ENCODE measurements around the gene MSLN. TPM values are rescaled to one million over a fixed set of nuclear protein-coding genes. Genes with fewer than 3 reads are reported as not detected.
"Not testable (repeated sequence)": the region's sequence is repeated elsewhere in the genome, so short reads cannot be mapped to it uniquely, and the experiment has no call there.

The MSLN gene
- total RNA-seq, 1 donor from 2014 or later, result 1.9 TPM

- ATAC-seq, result no peak
- DNase-seq (ENCODE audit: missing footprints), result peak; percentile 11
- intact Hi-C loops (cut with DNase I), result no loop called here
Observed at GRCh38 chr16:766820-767640, 6.5 kb downstream of the MSLN start.

- DNase-seq (ENCODE audit: missing footprints), result no peak
Observed at GRCh38 chr16:767743-768235, 7.3 kb downstream of the MSLN start.

DNA sequence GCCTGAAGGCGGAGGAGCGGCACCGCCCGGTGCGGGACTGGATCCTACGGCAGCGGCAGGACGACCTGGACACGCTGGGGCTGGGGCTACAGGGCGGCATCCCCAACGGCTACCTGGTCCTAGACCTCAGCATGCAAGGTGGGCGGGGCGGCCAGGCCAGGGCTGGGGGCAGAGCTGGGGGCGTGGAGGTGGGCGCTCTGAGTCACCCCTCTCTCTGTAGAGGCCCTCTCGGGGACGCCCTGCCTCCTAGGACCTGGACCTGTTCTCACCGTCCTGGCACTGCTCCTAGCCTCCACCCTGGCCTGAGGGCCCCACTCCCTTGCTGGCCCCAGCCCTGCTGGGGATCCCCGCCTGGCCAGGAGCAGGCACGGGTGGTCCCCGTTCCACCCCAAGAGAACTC is 7.9 kb downstream of the MSLN start:
- DNase-seq (ENCODE audit: missing footprints) (peak; percentile 65), ATAC-seq (no peak)
- intact Hi-C loops (cut with DNase I), result no loop called here

More at GRCh38 chr16:767743-768235, 7.3 kb downstream of the MSLN start:
- no peak for ATAC-seq
- intact Hi-C loops (cut with DNase I), result no loop called here

DNA sequence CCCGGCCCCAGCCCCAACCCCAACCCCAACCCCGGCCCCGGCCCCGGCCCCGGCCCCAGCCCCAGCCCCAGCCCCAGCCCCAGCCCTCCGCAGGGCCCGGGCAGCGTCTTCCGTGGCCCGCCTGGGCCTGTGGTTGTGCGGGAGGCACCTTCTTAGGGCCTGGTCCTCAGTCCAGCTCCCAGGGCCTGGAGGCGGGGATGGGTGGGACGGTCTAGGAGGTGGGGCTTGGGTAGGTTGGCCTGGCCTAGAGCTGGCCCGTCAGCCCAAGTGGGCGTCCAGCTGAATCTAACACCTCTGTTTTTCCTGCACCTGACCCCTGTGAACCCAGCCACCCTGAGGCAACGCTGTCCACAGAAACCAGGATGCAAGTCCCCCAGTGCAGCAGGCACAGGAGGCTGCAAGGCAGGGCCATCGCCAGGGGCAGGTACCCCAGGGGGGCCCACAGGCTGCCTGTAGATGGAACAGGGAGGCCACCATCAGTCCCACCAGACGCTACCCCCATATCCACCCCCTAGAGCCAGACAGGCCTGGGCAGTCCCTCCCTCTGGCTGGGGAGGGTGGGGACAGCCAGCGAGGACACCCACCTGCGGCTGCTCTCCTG is 8.8 kb downstream of the MSLN start:
- intact Hi-C loops (cut with DNase I), result no loop called here
- ATAC-seq, result no peak
- peak; percentile 1 for DNase-seq (ENCODE audit: missing footprints)

GRCh38 chr16:769934-770333 is 9.4 kb downstream of the MSLN start:
- intact Hi-C loops (cut with DNase I), result no loop called here
- ATAC-seq (no peak), DNase-seq (ENCODE audit: missing footprints) (no peak)

DNA sequence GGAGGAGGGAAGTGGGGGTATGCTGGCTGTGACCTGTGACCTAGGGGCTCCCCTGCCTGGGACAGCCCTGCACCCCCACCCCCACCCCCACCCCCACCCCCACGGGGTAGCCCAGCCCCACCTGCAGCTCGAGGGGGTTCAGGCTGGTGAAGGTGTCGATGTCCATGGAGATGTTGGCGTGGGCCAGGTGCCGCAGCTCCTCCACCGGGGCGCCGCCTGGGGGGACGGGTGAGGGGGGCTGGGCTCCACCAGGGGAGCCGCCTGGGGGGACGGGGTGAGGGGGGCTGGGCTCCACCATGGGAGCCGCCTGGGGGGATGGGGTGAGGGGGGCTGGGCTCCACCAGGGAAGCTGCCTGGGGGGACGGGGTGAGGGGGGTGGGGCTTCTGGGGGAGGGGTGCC is 9.9 kb downstream of the MSLN start:
- no peak for DNase-seq (ENCODE audit: missing footprints)
- intact Hi-C loops (cut with DNase I), result no loop called here
- no peak for ATAC-seq

GRCh38 chr16:772959-773358 is 12.4 kb downstream of the MSLN start:
- no peak for ATAC-seq
- no peak for DNase-seq (ENCODE audit: missing footprints)
- intact Hi-C loops (cut with DNase I), result no loop called here

DNA sequence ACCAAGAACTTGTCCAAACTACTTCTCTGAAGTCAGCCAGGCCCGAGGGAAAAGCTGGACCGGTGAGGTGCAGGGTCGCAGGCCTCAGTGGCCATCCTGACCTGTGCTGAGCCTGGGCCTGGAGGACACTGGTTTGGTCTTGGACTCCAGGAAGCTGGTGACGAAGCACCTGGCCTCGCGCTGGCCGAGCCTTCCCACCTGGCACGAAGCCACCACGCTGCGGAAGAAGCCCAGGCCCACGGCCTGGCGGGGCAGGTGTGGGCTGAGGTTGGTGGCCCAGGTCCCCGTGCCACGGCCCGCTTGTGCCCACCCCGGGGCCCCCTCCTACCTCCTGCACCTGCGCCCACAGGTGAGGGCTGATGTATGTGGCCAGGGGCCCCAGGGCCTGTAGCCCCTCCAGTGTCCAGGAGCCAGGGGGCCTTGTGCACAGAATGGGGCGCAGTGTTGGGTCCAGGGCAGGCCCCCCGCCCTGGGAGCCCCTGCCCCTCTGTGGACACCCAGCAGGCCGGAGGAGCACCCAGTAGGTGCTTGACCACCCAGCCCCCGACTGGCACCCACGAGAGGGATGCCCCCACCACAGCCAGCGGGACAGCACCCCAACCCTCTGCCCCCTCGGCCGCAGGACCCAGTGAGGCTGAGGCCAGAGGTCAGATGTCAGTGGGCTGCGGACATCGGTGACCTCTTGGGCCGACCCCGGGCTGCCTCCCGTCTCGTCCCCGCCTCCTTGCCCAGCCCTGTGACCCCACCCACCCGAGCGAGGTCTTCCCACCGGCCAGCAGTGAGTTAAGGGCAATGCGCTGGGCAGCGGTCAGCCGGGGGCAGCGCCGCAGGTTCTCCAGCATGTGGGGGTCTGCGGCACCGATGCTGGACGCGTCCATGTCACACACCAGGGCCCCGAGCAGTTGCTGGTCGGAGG is 13.8 kb downstream of the MSLN start:
- ATAC-seq, result no peak
- no peak for DNase-seq (ENCODE audit: missing footprints)
- intact Hi-C loops (cut with DNase I), result no loop called here

DNA sequence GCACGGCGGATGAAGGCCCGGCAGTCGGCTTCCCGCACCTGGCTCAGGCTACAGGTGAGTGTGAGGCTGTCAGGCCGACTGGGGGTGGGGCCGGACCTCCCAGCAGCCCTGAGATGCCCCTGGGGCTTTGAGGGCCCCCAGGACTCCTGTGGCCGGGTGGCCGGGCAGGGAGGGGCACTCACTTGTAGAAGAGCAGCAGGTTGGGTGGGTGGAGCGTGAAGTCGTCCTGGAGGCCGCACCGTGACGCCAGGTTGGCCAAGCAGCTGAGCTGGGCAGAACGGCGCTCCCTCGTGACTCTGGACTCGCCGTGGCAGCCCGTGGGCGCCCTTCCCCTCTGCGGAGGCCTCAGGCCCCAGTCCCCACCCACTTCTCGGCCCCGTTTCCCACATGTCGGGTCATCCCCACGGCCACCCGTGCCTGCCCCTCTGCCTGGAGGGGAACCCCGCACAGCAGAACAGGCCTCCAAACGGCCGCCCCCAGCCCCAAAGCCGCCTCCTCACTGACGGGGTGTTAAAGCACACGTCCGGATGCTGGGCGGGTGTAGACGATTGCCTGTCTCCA is 14.8 kb downstream of the MSLN start:
- ATAC-seq (peak; percentile 3), DNase-seq (ENCODE audit: missing footprints) (no peak)
- intact Hi-C loops (cut with DNase I), result no loop called here

DNA sequence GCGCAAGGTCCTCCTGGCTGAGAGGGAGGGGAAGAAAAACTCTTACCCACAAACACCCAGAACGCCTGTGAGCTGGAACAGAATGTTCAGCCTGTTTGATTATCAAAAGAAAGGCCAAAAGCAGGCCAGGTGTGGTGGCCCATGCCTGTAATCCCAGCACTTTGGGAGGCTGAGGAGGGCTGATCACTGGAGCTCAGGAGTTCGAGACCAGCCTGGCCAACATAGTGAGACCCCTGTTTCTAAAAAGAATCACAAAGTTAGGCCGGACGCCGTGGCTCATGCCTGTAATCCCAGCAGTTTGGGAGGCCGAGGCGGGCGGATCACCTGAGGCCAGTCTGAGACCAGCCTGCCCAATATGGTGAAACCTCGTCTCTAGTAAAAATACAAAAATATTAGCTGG is 15.8 kb downstream of the MSLN start:
- intact Hi-C loops (cut with DNase I); ATAC-seq; DNase-seq (ENCODE audit: missing footprints): not testable (repeated sequence)

- DNase-seq (ENCODE audit: missing footprints), result no peak
- no peak for ATAC-seq
- intact Hi-C loops (cut with DNase I), result no loop called here
Observed at GRCh38 chr16:776824-777223, 16.3 kb downstream of the MSLN start.

DNA sequence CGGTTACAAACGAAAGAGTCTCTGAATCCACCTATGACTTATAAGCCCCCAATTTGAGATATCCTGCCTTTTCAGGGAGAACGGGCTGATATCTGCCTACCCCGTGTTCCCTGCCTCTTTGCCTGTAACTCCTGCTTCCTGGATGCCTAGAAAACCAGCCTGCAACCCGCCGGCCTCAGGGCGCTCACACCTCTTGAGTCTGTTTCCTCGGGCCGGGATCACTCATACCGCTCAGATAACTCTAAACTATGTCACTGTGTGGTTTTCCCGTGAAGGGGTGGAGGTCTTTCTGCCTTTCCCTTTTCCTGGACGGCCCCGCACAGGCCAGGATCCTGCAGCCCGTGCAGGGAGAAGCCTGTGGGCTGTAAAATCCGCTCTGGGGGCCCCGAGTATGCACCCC is 17.3 kb downstream of the MSLN start:
- no peak for ATAC-seq
- intact Hi-C loops (cut with DNase I), result no loop called here
- no peak for DNase-seq (ENCODE audit: missing footprints)

GRCh38 chr16:778447-778846 is 17.9 kb downstream of the MSLN start:
- intact Hi-C loops (cut with DNase I), result no loop called here
- no peak for DNase-seq (ENCODE audit: missing footprints)

GRCh38 chr16:778909-779527 is 18.5 kb downstream of the MSLN start:
- no peak for DNase-seq (ENCODE audit: missing footprints)
- intact Hi-C loops (cut with DNase I), result no loop called here
- no peak for ATAC-seq

More at GRCh38 chr16:778447-778846, 17.9 kb downstream of the MSLN start:
- ATAC-seq, result no peak

DNA sequence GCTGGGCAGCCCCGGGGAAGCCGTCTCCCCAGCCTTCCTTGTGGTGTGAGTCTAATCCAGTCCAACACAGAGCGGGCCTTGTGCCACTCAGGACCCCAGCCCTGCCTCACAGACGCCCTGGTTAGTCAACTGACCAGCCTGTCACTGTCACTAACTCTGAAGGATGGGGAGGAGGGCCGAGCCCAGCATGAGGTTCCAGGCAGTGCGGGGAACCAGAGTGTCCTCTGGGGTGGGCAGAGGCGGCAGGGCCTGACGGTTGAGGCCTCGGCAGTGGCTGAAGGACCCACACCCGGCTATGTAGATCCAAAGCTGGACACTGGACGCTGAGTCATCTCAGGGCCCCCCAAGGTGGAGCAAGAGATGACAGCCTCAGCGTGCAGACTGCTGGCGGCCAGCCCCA is 19.0 kb downstream of the MSLN start:
- ATAC-seq (no peak), DNase-seq (ENCODE audit: missing footprints) (no peak)
- intact Hi-C loops (cut with DNase I), result no loop called here

DNA sequence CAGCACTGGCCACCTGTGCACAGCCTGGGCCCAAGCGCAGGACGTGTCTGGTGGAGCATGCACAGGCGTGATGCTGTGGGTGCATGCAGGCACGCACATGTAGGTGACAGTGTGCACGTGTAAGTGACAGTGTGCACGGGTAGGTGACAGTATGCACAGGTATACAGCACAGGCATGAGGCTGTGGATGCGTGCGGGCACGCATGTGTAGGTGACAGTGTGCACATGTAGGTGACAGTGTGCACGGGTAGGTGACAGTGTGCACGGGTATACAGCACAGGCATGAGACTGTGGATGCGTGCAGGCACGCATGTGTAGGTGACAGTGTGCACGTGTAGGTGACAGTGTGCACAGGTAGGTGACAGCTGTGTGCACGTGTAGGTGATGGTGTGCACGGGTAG is 19.8 kb downstream of the MSLN start:
- intact Hi-C loops (cut with DNase I), result no loop called here
- ATAC-seq, result no peak
- DNase-seq (ENCODE audit: missing footprints), result no peak

DNA sequence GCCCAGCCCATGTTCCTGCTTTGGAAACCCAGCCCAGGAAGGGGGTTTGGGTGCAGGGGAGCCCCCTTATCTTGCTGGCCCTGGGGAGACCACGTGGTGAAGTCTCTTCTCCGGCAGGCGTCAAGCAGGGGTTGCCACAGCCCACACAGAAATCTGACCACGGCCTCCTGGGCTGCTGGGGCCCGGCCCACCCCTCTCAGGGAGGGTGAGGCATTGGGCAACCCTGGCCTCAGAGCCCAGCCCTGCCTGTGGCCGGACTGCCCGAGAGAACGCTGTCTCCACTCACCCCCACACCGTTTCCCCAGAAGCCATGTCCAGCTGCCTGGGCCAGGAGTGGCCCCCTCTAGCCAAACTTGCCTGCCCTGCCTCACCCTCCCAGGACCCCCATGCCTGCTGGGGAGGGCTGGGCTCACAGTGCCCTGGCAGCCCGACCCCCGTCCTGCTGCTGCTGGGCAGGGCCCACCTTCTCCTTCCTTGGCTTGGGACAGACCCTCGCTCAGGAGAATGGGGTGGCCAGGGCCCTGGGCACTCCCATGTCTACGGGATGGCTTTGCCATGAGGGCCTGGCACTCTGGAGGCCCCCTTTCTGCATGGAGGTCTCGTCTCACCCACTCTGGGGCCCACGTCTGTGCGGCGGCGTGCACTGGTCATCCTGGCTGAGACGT is 20.9 kb downstream of the MSLN start:
- DNase-seq (ENCODE audit: missing footprints), result no peak
- intact Hi-C loops (cut with DNase I), result no loop called here
- ATAC-seq, result no peak

DNA sequence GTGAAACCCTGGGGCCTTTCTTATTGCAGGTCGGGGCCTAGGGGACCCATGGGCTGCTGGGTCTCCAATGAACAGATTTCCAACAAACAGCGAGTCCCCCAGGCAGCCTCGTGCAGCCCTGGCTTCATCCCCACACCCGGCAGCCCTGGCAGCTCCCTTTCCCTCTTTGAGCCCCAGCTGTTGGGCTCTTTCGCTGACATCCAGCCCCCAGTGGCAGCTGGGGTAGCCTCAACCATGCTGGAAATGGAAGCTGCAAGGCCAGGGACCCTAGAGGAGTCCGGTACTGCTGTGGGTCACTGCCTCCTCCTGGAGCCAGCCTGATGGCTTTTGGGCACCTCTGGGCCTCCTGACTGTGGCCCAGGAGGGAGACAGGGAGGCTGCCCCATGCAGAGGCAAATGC is 21.7 kb downstream of the MSLN start:
- intact Hi-C loops (cut with DNase I), result no loop called here
- DNase-seq (ENCODE audit: missing footprints) (no peak), ATAC-seq (no peak)

Data from Right ventricle myocardium inferior (tissue), 1 donor.